Coronary artery (tissue), 2 donors: Measurements from ENCODE around the gene BNC2.

Source experiments
- DNase-seq: peaks from one replicate; pipeline ENCODE4 v3.0.0-alpha.2; 2017; ENCODE audit warnings: low spot score
- H3K27ac ChIP-seq, 2 donors: fragments of 200-600 bp; sonication (generic); one replicate each; pipeline ENCODE4 v1.5.1; 2016 to 2019
- H3K4me3 ChIP-seq: fragments of 200-600 bp; sonication (generic); 2 replicates; pipeline ENCODE4 v1.5.1; 2016; ENCODE audit warnings: mild to moderate bottlenecking, moderate library complexity
- TF ChIP-seq, protein P1 (sequence below): fragments of 200-600 bp; sonication (generic); IDR thresholded peaks from one replicate; pipeline ENCODE4 v1.5.1; 2019; ENCODE audit warnings: antibody characterized with exemption

Gene BNC2

DNA sequence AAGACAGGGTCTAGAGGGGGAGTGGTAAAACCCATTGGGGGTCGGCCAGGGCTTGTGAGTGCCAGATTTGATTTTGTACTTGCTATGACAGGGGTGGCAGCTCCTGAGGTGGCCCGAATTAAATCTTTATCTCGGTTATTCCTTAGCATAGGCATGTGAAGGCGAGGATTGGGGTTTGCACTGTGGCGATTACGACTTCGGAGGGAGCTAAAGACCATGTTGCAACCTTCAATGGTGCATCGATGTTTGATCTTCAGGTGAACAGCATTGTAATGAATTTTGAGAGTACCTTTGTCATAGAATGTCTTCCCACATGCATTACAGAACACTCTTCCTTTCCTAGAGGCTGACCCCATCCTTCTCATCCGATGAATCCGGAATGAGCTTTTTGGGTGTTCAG, 433.9 kb downstream of the BNC2 start:
- Histone ChIP-seq H3K4me3 (no peak overlapping the region), H3K27ac (no peak overlapping the region)
- TF ChIP-seq, protein P1, sequence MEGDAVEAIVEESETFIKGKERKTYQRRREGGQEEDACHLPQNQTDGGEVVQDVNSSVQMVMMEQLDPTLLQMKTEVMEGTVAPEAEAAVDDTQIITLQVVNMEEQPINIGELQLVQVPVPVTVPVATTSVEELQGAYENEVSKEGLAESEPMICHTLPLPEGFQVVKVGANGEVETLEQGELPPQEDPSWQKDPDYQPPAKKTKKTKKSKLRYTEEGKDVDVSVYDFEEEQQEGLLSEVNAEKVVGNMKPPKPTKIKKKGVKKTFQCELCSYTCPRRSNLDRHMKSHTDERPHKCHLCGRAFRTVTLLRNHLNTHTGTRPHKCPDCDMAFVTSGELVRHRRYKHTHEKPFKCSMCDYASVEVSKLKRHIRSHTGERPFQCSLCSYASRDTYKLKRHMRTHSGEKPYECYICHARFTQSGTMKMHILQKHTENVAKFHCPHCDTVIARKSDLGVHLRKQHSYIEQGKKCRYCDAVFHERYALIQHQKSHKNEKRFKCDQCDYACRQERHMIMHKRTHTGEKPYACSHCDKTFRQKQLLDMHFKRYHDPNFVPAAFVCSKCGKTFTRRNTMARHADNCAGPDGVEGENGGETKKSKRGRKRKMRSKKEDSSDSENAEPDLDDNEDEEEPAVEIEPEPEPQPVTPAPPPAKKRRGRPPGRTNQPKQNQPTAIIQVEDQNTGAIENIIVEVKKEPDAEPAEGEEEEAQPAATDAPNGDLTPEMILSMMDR: no peak
- DNase-seq: no peak

DNA sequence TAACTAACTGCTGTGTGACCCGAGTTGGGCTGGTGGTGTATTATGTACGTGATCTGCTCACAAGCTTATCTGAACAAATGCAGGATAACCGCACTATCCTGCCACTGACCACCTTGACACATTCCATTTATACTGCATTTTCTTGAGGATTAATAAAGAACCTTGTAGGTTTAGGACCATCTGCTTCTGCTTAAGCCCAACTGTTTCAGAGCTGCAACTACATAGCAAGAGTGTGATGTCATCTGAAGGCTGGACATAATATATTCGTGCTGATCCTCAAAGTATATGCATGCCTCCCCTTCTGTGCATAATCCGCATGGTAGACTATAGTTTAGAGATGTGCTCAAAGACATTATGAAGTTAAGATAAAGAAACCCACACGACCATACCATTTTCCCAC, 435.9 kb downstream of the BNC2 start:
- no peak overlapping the region for H3K27ac ChIP-seq
- TF ChIP-seq, protein P1: no peak
- DNase-seq: no peak
- H3K4me3 ChIP-seq: no peak overlapping the region

GRCh38 chr9:16433494-16433893, 437.0 kb downstream of the BNC2 start:
- Histone ChIP-seq H3K4me3 (no peak overlapping the region), H3K27ac (no peak overlapping the region)
- TF ChIP-seq, protein P1: no peak
- DNase-seq: no peak

DNA sequence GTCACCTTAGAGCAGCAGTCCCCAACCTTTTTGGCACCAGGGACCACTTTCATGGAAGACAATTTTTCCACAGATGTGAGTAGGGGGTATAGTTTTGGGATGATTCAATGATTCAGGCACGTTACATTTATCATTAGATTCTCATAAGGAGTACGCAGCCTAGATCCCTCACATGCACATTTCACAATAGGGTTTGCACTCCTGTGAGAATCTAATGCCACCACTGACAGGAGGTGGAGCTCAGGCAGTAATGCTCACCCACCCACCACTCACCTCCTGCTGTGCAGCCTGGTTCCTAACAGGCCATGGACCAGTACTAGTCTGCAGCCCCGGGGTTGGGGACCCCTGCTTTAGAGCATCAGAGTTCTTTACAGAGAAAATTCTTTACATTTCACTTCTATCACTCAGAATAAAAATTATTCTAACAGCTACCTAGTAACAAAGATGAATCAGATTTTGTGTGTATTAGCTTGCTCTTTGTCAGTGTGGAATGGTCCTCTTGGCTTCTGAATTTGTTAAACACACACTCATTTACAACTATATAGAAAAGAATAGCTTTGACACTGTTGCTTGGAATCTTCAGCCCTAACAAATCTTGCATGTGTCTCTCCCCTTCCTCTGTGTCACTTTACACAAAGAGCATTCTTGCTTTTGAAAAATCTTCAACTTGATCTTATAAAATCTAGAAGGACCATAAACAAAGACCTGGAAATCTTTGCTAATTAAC, 438.6 kb downstream of the BNC2 start:
- TF ChIP-seq, protein P1: no peak
- H3K27ac ChIP-seq: no peak overlapping the region
- no peak for DNase-seq

GRCh38 chr9:16429671-16430070, 440.8 kb downstream of the BNC2 start:
- no peak for DNase-seq
- Histone ChIP-seq H3K4me3 (no peak overlapping the region), H3K27ac (no peak overlapping the region)
- TF ChIP-seq, protein P1: no peak

More for the DNA sequence above, 438.6 kb downstream of the BNC2 start:
- no peak overlapping the region for H3K4me3 ChIP-seq

DNA sequence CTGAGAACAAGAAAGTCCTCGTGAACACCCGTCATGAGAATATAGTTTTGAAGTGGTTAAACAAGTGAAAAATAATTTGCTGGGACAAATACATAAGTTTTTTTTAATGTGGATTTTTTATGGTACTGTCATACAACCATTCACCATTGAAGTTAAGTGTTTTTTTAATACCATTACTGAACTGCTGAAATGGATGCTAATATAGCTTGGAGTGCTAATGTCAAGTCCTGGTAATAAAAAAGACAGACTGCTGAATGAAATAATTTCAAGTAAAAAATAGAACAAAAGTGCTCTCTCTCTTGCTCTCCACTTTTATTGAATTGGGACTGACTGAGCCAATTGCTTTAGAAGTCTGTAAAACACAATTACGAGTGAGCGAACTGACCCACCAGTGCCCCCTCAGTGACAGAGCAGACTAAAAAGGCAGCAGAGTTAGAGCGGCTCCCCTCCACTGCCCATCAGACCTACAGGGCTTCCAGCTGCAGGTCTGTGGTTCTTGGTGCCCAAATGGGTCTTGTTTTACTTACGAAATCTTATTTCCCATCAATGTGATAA, 442.5 kb downstream of the BNC2 start:
- TF ChIP-seq, protein P1: no peak
- H3K27ac ChIP-seq: no peak overlapping the region
- DNase-seq: no peak
- no peak overlapping the region for H3K4me3 ChIP-seq

- TF ChIP-seq, protein P1: no peak
- Histone ChIP-seq H3K27ac (no peak overlapping the region), H3K4me3 (no peak overlapping the region)
- DNase-seq: no peak
These were observed 443.8 kb downstream of the BNC2 start for GRCh38 chr9:16426716-16427115.
